Measurements from ENCODE around the gene TAF11L11.
"Not testable (repeated sequence)": the region's sequence is repeated elsewhere in the genome, so short reads cannot be mapped to it uniquely, and the experiment has no call there.

TAF11L11 gene

DNA sequence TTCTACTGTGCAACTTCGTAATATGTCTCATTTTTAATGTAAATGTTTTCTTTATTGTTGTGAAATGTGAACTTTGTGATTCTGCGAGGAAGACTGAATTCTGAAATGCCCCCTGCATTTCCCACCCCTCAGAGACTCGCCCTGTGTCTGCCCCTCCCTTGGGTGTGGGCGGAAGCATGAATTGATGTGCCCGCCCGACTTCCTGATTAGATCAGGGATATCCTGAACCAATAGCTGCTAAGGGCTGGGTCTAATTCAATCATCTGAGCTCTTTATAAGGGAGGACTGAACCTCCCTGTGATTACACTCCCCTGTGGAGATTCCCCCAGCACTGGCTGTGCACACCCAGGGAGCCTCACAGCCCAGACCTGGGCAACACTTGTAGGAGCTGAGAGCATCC, at the start of gene TAF11L11:
Gene TAF11L11 (plus strand): TSS at position 304 of the 400 bp plus-strand sequence.
- DNase-seq, result not testable (repeated sequence)

DNA sequence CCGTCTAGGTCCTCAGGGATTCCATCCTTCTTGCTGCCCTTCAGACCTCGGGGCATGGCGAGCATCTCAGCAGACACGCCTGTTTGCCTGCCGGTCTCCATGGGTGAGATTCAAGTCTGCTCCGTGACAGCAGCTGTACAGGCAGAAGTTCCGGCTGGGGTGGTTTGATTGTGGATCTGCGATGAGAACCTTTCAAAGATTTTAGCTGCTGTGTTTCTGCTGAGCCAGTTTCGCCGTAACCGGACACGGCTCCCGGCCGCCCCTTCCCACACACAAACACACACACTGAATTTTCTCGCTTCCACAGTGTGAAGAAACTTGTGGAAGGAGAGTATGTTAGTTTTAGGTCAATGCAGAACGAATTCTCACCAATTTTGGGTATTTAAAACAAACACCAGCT, 18.3 kb upstream of the TAF11L11 start, which contains the start of gene TAF11L7:
Gene TAF11L7 (minus strand): TSS at position 101 of the 400 bp plus-strand sequence.
- DNase-seq, result not testable (repeated sequence)

DNA sequence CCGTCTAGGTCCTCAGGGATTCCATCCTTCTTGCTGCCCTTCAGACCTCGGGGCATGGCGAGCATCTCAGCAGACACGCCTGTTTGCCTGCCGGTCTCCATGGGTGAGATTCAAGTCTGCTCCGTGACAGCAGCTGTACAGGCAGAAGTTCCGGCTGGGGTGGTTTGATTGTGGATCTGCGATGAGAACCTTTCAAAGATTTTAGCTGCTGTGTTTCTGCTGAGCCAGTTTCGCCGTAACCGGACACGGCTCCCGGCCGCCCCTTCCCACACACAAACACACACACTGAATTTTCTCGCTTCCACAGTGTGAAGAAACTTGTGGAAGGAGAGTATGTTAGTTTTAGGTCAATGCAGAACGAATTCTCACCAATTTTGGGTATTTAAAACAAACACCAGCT, 13.1 kb upstream of the TAF11L11 start, which contains the start of gene TAF11L8:
Gene TAF11L8 (minus strand): TSS at position 101 of the 400 bp plus-strand sequence.
- DNase-seq, result not testable (repeated sequence)

DNA sequence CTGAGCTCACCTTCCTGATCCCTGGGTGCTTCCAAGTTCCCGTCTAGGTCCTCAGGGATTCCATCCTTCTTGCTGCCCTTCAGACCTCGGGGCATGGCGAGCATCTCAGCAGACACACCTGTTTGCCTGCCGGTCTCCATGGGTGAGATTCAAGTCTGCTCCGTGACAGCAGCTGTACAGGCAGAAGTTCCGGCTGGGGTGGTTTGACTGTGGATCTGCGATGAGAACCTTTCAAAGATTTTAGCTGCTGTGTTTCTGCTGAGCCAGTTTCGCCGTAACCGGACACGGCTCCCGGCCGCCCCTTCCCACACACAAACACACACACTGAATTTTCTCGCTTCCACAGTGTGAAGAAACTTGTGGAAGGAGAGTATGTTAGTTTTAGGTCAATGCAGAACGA, 9.7 kb upstream of the TAF11L11 start, which contains the start of gene TAF11L9:
Gene TAF11L9 (minus strand): TSS at position 140 of the 400 bp plus-strand sequence.
- DNase-seq, result not testable (repeated sequence)

DNA sequence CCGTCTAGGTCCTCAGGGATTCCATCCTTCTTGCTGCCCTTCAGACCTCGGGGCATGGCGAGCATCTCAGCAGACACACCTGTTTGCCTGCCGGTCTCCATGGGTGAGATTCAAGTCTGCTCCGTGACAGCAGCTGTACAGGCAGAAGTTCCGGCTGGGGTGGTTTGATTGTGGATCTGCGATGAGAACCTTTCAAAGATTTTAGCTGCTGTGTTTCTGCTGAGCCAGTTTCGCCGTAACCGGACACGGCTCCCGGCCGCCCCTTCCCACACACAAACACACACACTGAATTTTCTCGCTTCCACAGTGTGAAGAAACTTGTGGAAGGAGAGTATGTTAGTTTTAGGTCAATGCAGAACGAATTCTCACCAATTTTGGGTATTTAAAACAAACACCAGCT, 6.3 kb upstream of the TAF11L11 start, which contains the start of gene TAF11L10:
Gene TAF11L10 (minus strand): TSS at position 101 of the 400 bp plus-strand sequence.
- not testable (repeated sequence) for DNase-seq

DNA sequence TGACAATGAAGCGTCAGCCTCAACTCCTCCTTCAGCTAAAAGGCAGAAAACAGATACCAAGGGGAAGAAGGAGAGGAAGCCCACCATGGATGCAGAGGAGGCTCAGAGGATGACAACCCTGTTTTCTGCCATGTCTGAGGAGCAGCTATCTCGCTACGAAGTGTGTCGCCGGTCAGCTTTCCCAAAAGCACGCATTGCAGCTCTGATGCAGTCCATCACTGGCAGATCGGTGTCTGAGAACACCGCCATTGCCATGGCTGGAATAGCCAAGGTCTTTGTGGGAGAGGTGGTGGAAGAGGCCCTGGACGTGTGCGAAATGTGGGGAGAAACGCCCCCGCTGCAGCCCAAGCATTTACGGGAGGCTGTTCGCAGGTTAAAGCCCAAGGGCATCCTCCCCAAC, 968 bp downstream of the TAF11L11 start:
- no peak for DNase-seq

DNA sequence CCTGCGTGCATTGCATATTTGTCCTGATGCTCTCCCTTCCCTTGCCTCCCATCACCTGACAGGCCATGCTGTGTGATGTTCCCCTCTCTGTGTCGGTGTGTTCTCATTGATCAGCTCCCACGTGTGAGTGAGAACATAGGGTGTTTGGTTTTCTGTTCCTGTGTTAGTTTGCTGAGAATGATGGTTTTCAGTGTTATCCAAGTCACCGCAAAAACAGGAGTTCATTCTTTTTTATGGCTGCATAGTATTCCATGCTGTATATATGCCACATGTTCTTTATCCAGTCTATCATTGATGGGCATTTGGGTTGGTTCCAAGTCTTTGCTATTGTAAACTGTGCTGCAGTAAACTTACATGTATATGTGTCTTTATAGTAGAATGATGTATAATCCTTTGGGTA, 3.5 kb downstream of the TAF11L11 start:
- DNase-seq, result not testable (repeated sequence)

DNA sequence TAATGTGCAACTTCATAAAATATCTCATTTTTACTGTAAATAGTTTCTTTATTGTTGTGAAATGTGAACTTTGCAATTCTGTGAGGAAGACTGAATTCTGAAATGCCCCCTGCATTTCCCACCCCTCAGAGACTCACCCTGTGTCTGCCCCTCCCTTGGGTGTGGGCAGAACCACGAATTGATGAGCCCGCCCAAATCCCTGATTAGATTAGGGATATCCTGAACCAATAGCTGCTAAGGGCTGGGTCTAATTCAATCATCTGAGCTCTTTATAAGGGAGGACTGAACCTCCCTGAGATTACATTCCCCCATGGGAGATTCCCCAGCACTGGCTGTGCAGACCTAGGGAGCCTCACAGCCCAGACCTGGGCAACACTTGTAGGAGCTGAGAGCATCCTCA, 6.1 kb downstream of the TAF11L11 start, which contains the start of gene TAF11L12:
Gene TAF11L12 (plus strand): TSS at position 301 of the 400 bp plus-strand sequence.
- DNase-seq, result not testable (repeated sequence)

DNA sequence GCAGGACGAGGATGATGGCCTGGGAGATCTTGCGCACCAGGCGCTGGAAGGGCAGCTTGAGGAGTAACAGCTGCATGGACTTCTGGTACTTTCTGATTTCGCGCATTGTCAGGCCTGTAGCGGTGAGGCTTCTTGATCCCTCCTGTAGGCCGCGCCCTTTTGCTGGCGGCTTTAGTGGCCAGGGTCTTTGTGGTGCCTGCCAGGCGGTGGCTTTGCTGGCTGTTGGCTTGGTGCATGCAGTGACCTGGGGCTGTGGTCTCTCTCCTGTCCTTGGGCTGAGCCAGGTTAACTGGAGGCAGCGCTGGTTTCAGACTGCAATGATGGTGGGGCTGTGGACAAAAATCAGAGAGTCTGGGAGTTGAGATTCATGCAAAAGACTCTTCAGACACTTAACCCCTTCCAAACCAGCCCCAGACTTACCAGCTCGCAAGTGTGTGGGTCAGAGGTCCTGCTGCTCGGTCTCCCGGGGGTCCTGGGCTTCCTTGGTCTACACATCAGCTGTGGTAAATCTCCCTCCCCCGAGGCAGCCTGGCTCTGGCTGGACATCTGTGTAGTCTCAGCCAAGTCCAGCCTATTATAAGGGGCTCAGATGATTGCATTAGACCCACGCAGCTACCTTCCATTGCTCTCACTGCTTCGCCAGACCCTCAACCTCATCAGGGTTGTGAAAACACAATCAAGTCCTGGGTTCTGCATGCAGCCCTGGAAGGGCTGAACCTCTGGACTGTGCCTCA, 11.1 kb downstream of the TAF11L11 start:
- DNase-seq, result no peak

DNA sequence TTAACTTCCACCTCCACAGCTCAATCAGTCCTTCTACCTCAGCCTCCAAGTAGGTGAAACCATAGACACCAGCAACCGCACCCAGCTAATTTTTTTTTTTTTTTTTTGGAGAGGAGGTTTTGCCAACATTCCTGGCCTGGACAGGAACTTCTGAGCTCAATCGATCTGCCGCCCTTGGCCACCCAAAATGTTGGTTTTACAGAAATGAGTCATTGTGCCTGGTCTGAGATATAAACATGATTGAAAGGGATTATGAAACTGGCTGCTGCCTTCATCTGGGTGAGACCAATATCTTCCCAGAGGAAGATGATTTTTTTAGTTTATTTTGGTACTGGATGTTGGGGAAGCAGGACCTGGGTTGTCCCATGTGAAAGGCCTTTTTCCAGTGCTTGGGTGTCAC, 15.4 kb downstream of the TAF11L11 start:
- DNase-seq, result no peak

DNA sequence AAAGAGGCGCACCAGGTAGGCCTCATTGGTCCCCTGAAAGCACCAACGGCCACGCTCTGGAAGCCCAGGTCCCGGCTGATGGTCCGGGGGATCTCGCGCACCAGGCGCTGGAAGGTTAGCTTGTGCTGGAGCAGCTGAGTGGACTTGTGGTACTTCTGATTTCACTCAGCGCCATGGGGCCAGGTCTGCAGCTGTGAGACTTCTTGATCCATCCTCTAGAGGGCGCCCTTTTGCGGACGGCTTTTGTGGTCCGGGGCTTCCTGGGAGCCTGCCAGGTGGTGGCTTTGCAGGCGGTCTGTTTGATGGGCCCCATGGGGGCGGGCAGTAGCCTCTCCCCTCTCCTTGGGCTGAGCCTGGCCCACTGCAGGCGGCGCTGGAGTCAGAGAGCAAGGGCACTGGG, 16.6 kb downstream of the TAF11L11 start:
- no peak for DNase-seq

DNA sequence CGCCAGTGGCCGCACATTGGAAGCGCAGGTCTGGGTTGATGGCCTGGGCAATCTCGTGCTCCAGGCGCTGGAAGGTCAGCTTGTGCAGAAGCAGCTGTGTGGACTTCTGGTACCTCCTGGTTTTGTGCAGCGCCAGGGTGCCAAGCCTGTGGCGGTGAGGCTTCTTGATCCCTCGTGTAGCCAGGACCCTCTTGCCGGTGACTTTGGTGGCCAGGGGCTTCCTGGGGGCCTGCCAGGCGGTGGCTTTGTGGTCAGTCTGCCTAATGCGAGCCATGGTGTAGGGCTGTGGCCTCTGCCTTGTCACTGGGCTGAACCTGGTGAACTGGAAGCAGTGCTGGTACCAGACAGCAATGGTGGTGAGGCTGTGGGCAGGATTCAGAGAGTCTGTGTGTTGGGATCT, 21.7 kb downstream of the TAF11L11 start:
- no peak for DNase-seq

DNA sequence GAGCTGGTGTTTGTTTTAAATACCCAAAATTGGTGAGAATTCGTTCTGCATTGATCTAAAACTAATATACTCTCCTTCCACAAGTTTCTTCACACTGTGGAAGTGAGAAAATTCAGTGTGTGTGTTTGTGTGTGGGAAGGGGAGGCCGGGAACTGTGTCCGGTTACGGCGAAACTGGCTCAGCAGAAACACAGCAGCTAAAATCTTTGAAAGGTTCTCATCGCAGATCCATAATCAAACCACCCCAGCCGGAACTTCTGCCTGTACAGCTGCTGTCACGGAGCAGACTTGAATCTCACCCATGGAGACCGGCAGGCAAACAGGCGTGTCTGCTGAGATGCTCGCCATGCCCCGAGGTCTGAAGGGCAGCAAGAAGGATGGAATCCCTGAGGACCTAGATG, 27.8 kb downstream of the TAF11L11 start, which contains the start of gene TAF11L13:
Gene TAF11L13 (plus strand): TSS at position 301 of the 400 bp plus-strand sequence.
- not testable (repeated sequence) for DNase-seq

DNA sequence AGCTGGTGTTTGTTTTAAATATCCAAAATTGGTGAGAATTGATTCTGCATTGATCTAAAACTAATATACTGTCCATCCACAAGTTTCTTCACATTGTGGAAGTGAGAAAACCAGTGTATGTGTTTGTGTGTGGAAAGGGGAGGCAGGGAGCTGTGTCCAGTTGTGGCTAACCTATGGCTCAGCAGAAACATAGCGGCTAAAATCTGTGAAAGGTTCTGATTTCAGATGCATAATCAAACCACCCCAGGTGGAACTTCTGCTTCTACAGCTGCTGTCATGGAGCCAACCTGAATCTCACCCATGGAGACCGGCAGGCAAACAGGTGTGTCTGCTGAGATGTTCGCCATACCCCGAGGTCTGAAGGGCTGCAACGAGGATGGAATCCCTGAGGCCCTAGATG, 30.2 kb downstream of the TAF11L11 start, which contains the start of gene TAF11L14:
Gene TAF11L14 (plus strand): TSS at position 301 of the 400 bp plus-strand sequence.
- DNase-seq, result no peak

DNA sequence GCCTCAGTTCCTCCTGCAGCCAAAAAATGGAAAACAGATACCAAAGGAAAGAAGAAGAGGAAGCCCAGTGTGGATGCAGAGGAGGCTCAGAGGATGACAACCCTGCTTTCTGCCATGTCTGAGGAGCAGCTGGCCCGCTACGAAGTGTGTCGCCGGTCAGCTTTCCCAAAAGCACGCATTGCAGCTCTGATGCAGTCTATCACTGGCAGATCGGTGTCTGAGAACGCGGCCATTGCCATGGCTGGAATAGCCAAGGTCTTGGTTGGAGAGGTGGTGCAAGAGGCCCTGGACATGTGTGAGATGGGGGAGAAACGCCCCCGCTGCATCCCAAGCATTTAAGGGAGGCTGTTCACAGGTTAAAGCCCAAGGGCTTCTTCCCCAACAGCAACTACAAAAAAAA, 45.2 kb downstream of the TAF11L11 start:
- not testable (repeated sequence) for DNase-seq

DNA sequence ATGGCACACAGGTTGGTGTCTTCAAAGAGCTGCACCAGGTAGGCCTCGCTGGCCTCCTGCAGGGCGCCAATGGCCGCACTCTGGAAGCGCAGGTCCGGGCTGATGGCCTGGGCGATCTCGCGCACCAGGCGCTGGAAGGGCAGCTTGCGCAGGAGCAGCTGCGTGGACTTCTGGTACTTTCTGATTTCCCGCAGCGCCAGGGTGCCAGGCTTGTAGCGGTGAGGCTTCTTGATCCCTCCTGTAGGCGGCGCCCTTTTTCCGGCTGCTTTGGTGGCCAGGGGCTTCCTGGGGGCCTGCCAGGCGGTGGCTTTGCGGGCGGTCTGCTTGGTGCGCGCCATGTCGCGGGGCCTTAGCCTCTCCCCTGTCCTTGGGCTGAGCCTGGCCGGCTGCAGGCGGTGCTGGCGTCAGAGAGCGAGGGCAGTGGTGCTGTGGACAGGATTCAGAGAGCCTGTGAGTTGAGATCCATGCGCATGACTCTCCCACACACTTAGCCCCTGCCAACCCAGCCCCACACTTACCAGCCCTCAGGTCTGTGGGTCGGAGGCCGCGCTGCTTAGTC, 51.3 kb downstream of the TAF11L11 start:
- not testable (repeated sequence) for DNase-seq

Data from fibroblast of skin of right quadriceps (primary cell).